Measurements from ENCODE around the gene PXMP2.

DNA sequence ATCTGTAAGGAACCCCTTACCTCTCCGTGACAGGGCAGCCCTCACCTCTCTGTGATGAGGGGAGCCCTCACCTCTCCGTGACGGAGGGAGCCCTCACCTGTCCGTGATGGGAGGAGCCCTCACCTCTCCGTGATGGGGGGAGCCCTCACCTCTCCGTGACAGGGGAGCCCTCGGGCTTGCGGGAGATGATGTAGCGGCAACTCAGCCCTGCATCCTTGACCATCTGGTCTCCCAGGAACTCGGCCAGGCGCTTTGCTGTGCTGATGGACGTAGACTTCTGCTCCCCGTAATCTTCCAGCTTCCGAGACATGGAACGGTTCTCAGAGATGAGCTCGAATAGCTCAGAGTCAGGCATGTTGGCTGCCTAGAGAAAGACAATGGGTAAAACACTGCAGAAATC, 28.2 kb upstream of the PXMP2 start:
- TF ChIP-seq FOSB (CRISPR knock-in tag; IDR thresholded peaks at IDR 0.05) (no peak), TP53 (CRISPR knock-in tag; IDR thresholded peaks at IDR 0.05) (no peak), HOXA7 (CRISPR knock-in tag; IDR thresholded peaks at IDR 0.05) (no peak), FOXS1 (CRISPR knock-in tag; IDR thresholded peaks at IDR 0.05) (no peak), POLR2A (IDR thresholded peaks at IDR 0.05; ENCODE audit: low read length) (no peak), CEBPB (IDR thresholded peaks at IDR 0.05) (no peak), KDM1A (IDR thresholded peaks at IDR 0.05; ENCODE audit: low read depth) (no peak), ESRRA (IDR thresholded peaks at IDR 0.05; ENCODE audit: borderline replicate concordance, low read length) (no peak), EP300 (IDR thresholded peaks at IDR 0.05) (no peak), JUN (IDR thresholded peaks at IDR 0.05) (no peak), ZFP36 (IDR thresholded peaks at IDR 0.05; ENCODE audit: borderline replicate concordance, partially characterized antibody) (no peak)
- TF ChIP-seq, protein P1, sequence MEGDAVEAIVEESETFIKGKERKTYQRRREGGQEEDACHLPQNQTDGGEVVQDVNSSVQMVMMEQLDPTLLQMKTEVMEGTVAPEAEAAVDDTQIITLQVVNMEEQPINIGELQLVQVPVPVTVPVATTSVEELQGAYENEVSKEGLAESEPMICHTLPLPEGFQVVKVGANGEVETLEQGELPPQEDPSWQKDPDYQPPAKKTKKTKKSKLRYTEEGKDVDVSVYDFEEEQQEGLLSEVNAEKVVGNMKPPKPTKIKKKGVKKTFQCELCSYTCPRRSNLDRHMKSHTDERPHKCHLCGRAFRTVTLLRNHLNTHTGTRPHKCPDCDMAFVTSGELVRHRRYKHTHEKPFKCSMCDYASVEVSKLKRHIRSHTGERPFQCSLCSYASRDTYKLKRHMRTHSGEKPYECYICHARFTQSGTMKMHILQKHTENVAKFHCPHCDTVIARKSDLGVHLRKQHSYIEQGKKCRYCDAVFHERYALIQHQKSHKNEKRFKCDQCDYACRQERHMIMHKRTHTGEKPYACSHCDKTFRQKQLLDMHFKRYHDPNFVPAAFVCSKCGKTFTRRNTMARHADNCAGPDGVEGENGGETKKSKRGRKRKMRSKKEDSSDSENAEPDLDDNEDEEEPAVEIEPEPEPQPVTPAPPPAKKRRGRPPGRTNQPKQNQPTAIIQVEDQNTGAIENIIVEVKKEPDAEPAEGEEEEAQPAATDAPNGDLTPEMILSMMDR (IDR thresholded peaks at IDR 0.05) = no peak
- TF ChIP-seq, protein P2, sequence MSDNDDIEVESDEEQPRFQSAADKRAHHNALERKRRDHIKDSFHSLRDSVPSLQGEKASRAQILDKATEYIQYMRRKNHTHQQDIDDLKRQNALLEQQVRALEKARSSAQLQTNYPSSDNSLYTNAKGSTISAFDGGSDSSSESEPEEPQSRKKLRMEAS (IDR thresholded peaks at IDR 0.05) = no peak
- TF ChIP-seq, protein P3, sequence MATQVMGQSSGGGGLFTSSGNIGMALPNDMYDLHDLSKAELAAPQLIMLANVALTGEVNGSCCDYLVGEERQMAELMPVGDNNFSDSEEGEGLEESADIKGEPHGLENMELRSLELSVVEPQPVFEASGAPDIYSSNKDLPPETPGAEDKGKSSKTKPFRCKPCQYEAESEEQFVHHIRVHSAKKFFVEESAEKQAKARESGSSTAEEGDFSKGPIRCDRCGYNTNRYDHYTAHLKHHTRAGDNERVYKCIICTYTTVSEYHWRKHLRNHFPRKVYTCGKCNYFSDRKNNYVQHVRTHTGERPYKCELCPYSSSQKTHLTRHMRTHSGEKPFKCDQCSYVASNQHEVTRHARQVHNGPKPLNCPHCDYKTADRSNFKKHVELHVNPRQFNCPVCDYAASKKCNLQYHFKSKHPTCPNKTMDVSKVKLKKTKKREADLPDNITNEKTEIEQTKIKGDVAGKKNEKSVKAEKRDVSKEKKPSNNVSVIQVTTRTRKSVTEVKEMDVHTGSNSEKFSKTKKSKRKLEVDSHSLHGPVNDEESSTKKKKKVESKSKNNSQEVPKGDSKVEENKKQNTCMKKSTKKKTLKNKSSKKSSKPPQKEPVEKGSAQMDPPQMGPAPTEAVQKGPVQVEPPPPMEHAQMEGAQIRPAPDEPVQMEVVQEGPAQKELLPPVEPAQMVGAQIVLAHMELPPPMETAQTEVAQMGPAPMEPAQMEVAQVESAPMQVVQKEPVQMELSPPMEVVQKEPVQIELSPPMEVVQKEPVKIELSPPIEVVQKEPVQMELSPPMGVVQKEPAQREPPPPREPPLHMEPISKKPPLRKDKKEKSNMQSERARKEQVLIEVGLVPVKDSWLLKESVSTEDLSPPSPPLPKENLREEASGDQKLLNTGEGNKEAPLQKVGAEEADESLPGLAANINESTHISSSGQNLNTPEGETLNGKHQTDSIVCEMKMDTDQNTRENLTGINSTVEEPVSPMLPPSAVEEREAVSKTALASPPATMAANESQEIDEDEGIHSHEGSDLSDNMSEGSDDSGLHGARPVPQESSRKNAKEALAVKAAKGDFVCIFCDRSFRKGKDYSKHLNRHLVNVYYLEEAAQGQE (IDR thresholded peaks at IDR 0.05) = no peak
